Measurements from ENCODE around the gene TPCN2.

DNA sequence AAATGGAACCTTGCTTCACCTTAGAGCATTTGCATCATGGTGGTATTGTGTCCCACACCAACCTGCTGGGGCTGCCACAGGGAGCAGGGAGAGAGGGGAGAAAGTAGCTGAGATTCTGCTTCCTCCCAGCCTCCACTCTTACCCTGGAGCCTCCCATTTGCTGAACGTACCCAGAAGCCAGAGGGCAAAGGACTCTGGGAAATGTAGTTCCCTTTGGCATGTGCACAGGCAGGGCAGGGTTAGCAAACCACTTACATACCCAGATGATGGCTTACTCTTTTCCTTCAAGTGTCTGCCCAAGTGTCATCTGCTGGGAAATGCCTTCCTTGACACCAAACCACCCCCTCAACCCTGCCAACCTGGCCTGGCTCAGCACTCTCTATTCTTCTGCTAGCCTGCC, 123.9 kb downstream of the TPCN2 start:
- TF ChIP-seq, protein P1, sequence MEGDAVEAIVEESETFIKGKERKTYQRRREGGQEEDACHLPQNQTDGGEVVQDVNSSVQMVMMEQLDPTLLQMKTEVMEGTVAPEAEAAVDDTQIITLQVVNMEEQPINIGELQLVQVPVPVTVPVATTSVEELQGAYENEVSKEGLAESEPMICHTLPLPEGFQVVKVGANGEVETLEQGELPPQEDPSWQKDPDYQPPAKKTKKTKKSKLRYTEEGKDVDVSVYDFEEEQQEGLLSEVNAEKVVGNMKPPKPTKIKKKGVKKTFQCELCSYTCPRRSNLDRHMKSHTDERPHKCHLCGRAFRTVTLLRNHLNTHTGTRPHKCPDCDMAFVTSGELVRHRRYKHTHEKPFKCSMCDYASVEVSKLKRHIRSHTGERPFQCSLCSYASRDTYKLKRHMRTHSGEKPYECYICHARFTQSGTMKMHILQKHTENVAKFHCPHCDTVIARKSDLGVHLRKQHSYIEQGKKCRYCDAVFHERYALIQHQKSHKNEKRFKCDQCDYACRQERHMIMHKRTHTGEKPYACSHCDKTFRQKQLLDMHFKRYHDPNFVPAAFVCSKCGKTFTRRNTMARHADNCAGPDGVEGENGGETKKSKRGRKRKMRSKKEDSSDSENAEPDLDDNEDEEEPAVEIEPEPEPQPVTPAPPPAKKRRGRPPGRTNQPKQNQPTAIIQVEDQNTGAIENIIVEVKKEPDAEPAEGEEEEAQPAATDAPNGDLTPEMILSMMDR (IDR thresholded peaks at IDR 0.05; ENCODE audit: low read depth, low read length), result no peak
- TF ChIP-seq POLR2A (IDR thresholded peaks at IDR 0.05; ENCODE audit: extremely low read depth, insufficient read length), result no peak
- TF ChIP-seq, protein P2, sequence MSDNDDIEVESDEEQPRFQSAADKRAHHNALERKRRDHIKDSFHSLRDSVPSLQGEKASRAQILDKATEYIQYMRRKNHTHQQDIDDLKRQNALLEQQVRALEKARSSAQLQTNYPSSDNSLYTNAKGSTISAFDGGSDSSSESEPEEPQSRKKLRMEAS (IDR thresholded peaks at IDR 0.05; ENCODE audit: low read depth, low read length), result no peak
- peak; percentile 49; the same call in 1 of the 2 replicates for TF ChIP-seq MYC (IDR thresholded peaks at IDR 0.05; ENCODE audit: low read depth, low read length)
